GM23338 (cell line): ENCODE results near the gene STK39. TPM values are rescaled to one million over a fixed set of nuclear protein-coding genes. Genes with fewer than 3 reads are reported as not detected.

Experiments used
- ATAC-seq: fragments of 200-7000 bp; cut with Tn5 transposase; 3 replicates; pipeline ENCODE4 v1.9.1; 2020
- DNase-seq: peaks from one replicate; pipeline ENCODE4 v3.0.0-alpha.2; 2015; ENCODE audit warnings: low spot score
- H2AFZ ChIP-seq: fragments of 200-600 bp; sonication (generic); 2 replicates; pipeline ENCODE4 v1.8.0; 2016; ENCODE audit warnings: antibody characterized with exemption, mild to moderate bottlenecking, moderate library complexity
- H3F3A ChIP-seq: fragments of 200-600 bp; sonication (generic); replicated peaks from 2 replicates; pipeline ENCODE4 v1.8.0; 2017; ENCODE audit warnings: antibody characterized with exemption, mixed run types, low read depth
- H3K27ac ChIP-seq: fragments of 200-600 bp; sonication (generic); 2 replicates; pipeline ENCODE4 v1.6.1; 2016; ENCODE audit warnings: low read depth
- H3K27me3 ChIP-seq: fragments of 200-600 bp; sonication (generic); 2 replicates; pipeline ENCODE4 v1.8.0; 2016; ENCODE audit warnings: mild to moderate bottlenecking, mixed run types, moderate library complexity; ENCODE audit not compliant: insufficient read depth
- H3K36me3 ChIP-seq: fragments of 200-600 bp; sonication (generic); 2 replicates; pipeline ENCODE4 v1.8.0; 2016; ENCODE audit warnings: mild to moderate bottlenecking; ENCODE audit not compliant: insufficient read depth
- H3K4me1 ChIP-seq: fragments of 200-600 bp; sonication (generic); 2 replicates; pipeline ENCODE4 v1.8.0; 2016; ENCODE audit warnings: mild to moderate bottlenecking, moderate library complexity; ENCODE audit not compliant: insufficient read depth
- H3K4me2 ChIP-seq: fragments of 200-600 bp; sonication (generic); 2 replicates; pipeline ENCODE4 v1.7.1; 2017; ENCODE audit warnings: mixed run types
- H3K4me3 ChIP-seq: fragments of 200-600 bp; sonication (generic); 2 replicates; pipeline ENCODE4 v1.6.1; 2016; ENCODE audit warnings: mixed run types
- H3K79me2 ChIP-seq: fragments of 200-600 bp; sonication (generic); replicated peaks from 2 replicates; pipeline ENCODE4 v1.8.0; 2017; ENCODE audit warnings: mild to moderate bottlenecking; ENCODE audit not compliant: insufficient read depth
- H3K9me2 ChIP-seq: fragments of 200-600 bp; sonication (generic); 2 replicates; pipeline ENCODE4 v1.8.0; 2017; ENCODE audit not compliant: insufficient read depth
- H4K20me1 ChIP-seq: fragments of 200-600 bp; sonication (generic); replicated peaks from 2 replicates; pipeline ENCODE4 v1.8.0; 2017; ENCODE audit warnings: mild to moderate bottlenecking; ENCODE audit not compliant: insufficient read depth
- H3K27ac Mint-ChIP-seq: 2 replicates; pipeline ENCODE4 v1.8.0; 2020; ENCODE audit warnings: inconsistent platforms, mild to moderate bottlenecking, moderate library complexity, mixed read lengths
- H3K27me3 Mint-ChIP-seq: 3 replicates; pipeline ENCODE4 v1.8.0; 2022; ENCODE audit warnings: low read depth, mild to moderate bottlenecking, moderate library complexity, mixed read lengths, inconsistent platforms; ENCODE audit not compliant: insufficient read depth, poor library complexity
- H3K36me3 Mint-ChIP-seq: 3 replicates; pipeline ENCODE4 v1.8.0; 2021; ENCODE audit warnings: low read depth, mild to moderate bottlenecking, inconsistent platforms, moderate library complexity, mixed read lengths
- H3K4me1 Mint-ChIP-seq: 3 replicates; pipeline ENCODE4 v1.8.0; 2020; ENCODE audit warnings: mild to moderate bottlenecking, inconsistent platforms, mixed read lengths
- H3K4me3 Mint-ChIP-seq: 3 replicates; pipeline ENCODE4 v1.8.0; 2021; ENCODE audit warnings: moderate library complexity, mild to moderate bottlenecking, inconsistent platforms, mixed read lengths
- H3K9me3 Mint-ChIP-seq: 3 replicates; pipeline ENCODE4 v1.8.0; 2020; ENCODE audit warnings: moderate library complexity, mild to moderate bottlenecking, inconsistent platforms, mixed read lengths
- CREB1 ChIP-seq: fragments of 250-450 bp; sonication (Bioruptor Pico); IDR thresholded peaks from 2 replicates; pipeline ENCODE4 v1.5.0; 2020; ENCODE audit warnings: low read depth, mild to moderate bottlenecking, moderate library complexity
- ETS1 ChIP-seq: IDR thresholded peaks from 2 replicates; pipeline ENCODE4 v1.6.1; 2016; ENCODE audit warnings: antibody characterized with exemption
- EZH2 ChIP-seq: fragments of 200-600 bp; sonication (generic); IDR thresholded peaks from one replicate; pipeline ENCODE4 v1.8.0; 2017; ENCODE audit warnings: antibody characterized with exemption, mild to moderate bottlenecking, low read depth; ENCODE audit not compliant: unreplicated experiment
- EZH2phosphoT487 ChIP-seq: fragments of 200-600 bp; sonication (generic); IDR thresholded peaks from one replicate; pipeline ENCODE4 v1.8.1; 2018; ENCODE audit warnings: antibody characterized with exemption; ENCODE audit not compliant: unreplicated experiment
- JUNB ChIP-seq: IDR thresholded peaks from one replicate; pipeline ENCODE4 v1.6.1; 2016; ENCODE audit warnings: antibody characterized with exemption; ENCODE audit not compliant: unreplicated experiment
- NANOG ChIP-seq: IDR thresholded peaks from 2 replicates; pipeline ENCODE4 v1.6.1; 2016; ENCODE audit warnings: antibody characterized with exemption, borderline replicate concordance
- POLR2AphosphoS5 ChIP-seq: IDR thresholded peaks from 2 replicates; pipeline ENCODE4 v1.6.1; 2016; ENCODE audit warnings: antibody characterized with exemption, low read depth
- REST ChIP-seq: IDR thresholded peaks from one replicate; pipeline ENCODE4 v1.6.1; 2018; ENCODE audit warnings: antibody characterized with exemption; ENCODE audit not compliant: unreplicated experiment
- STAT1 ChIP-seq: IDR thresholded peaks from one replicate; pipeline ENCODE4 v1.6.1; 2016; ENCODE audit warnings: antibody characterized with exemption; ENCODE audit not compliant: unreplicated experiment
- ZNF114 ChIP-seq: fragments of 250-450 bp; sonication (Bioruptor Pico); IDR thresholded peaks from 2 replicates; pipeline ENCODE4 v1.5.0; 2020; ENCODE audit warnings: mild to moderate bottlenecking, moderate library complexity
- ZNF331 ChIP-seq: fragments of 250-450 bp; sonication (Bioruptor Pico); IDR thresholded peaks from 2 replicates; pipeline ENCODE4 v1.5.0; 2020; ENCODE audit warnings: low read depth, mild to moderate bottlenecking, moderate library complexity
- polyA plus RNA-seq: library from polyadenylated mRNA; unstranded; fragments of >200 nt; fragmentation: Nextera tagmentation; extraction: Ambion mirVana; gene quantifications from 2 replicates; pipeline ENCODE4 v1.2.1, GENCODE V29; 2016
- total RNA-seq: library from RNA; depleted of rRNA; stranded (reverse); fragments of >200 nt; shearing (Covaris generic); gene quantifications from 2 replicates; pipeline ENCODE4 v1.2.3, GENCODE V29; 2014
- TF ChIP-seq, protein P1 (sequence below), 2 experiments: fragments of 200-600 bp in 1 of 2; sonication (generic) in 1 of 2; conservative IDR thresholded peaks; 2 replicates each; pipeline versions ENCODE4 v1.5.1 to v1.6.1; 2016 to 2017; ENCODE audit warnings: antibody characterized with exemption in 2 of 2, low read depth in 2 of 2, mild to moderate bottlenecking in 2 of 2, moderate library complexity in 1 of 2
- TF ChIP-seq, protein P2 (sequence below): fragments of 250-450 bp; sonication (Bioruptor Pico); IDR thresholded peaks from 2 replicates; pipeline ENCODE4 v1.5.0; 2020; ENCODE audit warnings: mild to moderate bottlenecking, moderate library complexity

The STK39 gene
- total and polyA plus RNA-seq, 2 experiments from 2014 or later: 9.5 to 16.9 TPM

GRCh38 chr2:167925758-167926157, 321.6 kb downstream of the STK39 start:
- no peak for TF ChIP-seq NANOG
- no peak for TF ChIP-seq ZNF114 (CRISPR knock-in tag)
- no peak for TF ChIP-seq ZNF331 (CRISPR knock-in tag)
- TF ChIP-seq POLR2AphosphoS5: no peak
- no peak for TF ChIP-seq REST
- TF ChIP-seq EZH2phosphoT487: no peak
- no peak for TF ChIP-seq EZH2
- TF ChIP-seq CREB1 (CRISPR knock-in tag): no peak
- TF ChIP-seq ETS1: no peak
- TF ChIP-seq, protein P1, sequence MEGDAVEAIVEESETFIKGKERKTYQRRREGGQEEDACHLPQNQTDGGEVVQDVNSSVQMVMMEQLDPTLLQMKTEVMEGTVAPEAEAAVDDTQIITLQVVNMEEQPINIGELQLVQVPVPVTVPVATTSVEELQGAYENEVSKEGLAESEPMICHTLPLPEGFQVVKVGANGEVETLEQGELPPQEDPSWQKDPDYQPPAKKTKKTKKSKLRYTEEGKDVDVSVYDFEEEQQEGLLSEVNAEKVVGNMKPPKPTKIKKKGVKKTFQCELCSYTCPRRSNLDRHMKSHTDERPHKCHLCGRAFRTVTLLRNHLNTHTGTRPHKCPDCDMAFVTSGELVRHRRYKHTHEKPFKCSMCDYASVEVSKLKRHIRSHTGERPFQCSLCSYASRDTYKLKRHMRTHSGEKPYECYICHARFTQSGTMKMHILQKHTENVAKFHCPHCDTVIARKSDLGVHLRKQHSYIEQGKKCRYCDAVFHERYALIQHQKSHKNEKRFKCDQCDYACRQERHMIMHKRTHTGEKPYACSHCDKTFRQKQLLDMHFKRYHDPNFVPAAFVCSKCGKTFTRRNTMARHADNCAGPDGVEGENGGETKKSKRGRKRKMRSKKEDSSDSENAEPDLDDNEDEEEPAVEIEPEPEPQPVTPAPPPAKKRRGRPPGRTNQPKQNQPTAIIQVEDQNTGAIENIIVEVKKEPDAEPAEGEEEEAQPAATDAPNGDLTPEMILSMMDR (conservative IDR thresholded peaks at IDR 0.05; ENCODE audit: low read depth in 2 of 2): no peak
- TF ChIP-seq, protein P2, sequence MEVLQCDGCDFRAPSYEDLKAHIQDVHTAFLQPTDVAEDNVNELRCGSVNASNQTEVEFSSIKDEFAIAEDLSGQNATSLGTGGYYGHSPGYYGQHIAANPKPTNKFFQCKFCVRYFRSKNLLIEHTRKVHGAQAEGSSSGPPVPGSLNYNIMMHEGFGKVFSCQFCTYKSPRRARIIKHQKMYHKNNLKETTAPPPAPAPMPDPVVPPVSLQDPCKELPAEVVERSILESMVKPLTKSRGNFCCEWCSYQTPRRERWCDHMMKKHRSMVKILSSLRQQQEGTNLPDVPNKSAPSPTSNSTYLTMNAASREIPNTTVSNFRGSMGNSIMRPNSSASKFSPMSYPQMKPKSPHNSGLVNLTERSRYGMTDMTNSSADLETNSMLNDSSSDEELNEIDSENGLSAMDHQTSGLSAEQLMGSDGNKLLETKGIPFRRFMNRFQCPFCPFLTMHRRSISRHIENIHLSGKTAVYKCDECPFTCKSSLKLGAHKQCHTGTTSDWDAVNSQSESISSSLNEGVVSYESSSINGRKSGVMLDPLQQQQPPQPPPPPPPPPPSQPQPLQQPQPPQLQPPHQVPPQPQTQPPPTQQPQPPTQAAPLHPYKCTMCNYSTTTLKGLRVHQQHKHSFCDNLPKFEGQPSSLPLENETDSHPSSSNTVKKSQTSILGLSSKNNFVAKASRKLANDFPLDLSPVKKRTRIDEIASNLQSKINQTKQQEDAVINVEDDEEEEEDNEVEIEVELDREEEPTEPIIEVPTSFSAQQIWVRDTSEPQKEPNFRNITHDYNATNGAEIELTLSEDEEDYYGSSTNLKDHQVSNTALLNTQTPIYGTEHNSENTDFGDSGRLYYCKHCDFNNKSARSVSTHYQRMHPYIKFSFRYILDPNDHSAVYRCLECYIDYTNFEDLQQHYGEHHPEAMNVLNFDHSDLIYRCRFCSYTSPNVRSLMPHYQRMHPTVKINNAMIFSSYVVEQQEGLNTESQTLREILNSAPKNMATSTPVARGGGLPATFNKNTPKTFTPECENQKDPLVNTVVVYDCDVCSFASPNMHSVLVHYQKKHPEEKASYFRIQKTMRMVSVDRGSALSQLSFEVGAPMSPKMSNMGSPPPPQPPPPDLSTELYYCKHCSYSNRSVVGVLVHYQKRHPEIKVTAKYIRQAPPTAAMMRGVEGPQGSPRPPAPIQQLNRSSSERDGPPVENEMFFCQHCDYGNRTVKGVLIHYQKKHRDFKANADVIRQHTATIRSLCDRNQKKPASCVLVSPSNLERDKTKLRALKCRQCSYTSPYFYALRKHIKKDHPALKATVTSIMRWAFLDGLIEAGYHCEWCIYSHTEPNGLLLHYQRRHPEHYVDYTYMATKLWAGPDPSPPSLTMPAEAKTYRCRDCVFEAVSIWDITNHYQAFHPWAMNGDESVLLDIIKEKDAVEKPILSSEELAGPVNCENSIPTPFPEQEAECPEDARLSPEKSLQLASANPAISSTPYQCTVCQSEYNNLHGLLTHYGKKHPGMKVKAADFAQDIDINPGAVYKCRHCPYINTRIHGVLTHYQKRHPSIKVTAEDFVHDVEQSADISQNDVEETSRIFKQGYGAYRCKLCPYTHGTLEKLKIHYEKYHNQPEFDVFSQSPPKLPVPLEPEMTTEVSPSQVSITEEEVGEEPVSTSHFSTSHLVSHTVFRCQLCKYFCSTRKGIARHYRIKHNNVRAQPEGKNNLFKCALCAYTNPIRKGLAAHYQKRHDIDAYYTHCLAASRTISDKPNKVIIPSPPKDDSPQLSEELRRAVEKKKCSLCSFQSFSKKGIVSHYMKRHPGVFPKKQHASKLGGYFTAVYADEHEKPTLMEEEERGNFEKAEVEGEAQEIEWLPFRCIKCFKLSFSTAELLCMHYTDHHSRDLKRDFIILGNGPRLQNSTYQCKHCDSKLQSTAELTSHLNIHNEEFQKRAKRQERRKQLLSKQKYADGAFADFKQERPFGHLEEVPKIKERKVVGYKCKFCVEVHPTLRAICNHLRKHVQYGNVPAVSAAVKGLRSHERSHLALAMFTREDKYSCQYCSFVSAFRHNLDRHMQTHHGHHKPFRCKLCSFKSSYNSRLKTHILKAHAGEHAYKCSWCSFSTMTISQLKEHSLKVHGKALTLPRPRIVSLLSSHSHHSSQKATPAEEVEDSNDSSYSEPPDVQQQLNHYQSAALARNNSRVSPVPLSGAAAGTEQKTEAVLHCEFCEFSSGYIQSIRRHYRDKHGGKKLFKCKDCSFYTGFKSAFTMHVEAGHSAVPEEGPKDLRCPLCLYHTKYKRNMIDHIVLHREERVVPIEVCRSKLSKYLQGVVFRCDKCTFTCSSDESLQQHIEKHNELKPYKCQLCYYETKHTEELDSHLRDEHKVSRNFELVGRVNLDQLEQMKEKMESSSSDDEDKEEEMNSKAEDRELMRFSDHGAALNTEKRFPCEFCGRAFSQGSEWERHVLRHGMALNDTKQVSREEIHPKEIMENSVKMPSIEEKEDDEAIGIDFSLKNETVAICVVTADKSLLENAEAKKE (CRISPR knock-in tag): no peak
- no peak for TF ChIP-seq JUNB
- no peak for TF ChIP-seq STAT1
- Histone ChIP-seq H3K9me2 (peaks cover 6% of the 10 kb centered on the region; the same call in 1 of the 2 replicates), H3K4me1 (no peaks in the 10 kb centered on the region), H3K4me2 (no peak overlapping the region), H4K20me1 (no peaks in the 10 kb centered on the region), H2AFZ (no peak overlapping the region), H3K79me2 (no peaks in the 10 kb centered on the region), H3F3A (no peaks in the 10 kb centered on the region), H3K27me3 (no peaks in the 10 kb centered on the region), H3K36me3 (no peaks in the 10 kb centered on the region), H3K4me3 (no peak overlapping the region), H3K27ac (no peak overlapping the region)
- H3K4me1 Mint-ChIP-seq: no peaks in the 10 kb centered on the region; the same call in 2 of the 3 replicates
- DNase-seq (no peak), ATAC-seq (no peak)
- no peaks in the 10 kb centered on the region for H3K9me3 Mint-ChIP-seq
- no peaks in the 10 kb centered on the region for H3K27me3 Mint-ChIP-seq
- no peaks in the 10 kb centered on the region for H3K36me3 Mint-ChIP-seq
- H3K4me3 Mint-ChIP-seq: no peak overlapping the region
- H3K27ac Mint-ChIP-seq: no peak overlapping the region
